HG03064 (cell line): ENCODE data around the gene ITGA11.

Source experiments
- ATAC-seq: cut with Tn5 transposase; IDR thresholded peaks from one replicate; pipeline ENCODE4 v1.9.1; 2021; ENCODE audit warnings: low read depth; ENCODE audit not compliant: unreplicated experiment

Gene ITGA11

DNA sequence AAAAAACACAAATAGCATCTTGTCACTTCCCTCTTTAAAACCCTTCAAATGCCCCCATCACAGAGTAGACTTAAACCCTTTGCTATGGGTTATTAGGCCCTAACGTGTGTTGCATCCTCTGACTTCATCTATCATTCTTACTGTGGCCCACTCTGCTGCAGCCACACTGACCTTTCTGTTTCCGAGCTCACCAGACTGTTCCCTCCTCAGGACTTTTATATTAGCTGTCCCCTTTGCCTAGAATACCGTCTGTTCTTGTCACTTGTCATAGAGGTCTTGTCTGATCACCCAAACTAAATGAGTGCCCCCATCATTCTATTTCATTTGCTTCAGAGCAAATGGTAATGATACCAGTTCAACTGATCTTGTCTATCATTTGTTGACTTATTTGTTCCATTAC, 155.3 kb downstream of the ITGA11 start:
- ATAC-seq: no peak

DNA sequence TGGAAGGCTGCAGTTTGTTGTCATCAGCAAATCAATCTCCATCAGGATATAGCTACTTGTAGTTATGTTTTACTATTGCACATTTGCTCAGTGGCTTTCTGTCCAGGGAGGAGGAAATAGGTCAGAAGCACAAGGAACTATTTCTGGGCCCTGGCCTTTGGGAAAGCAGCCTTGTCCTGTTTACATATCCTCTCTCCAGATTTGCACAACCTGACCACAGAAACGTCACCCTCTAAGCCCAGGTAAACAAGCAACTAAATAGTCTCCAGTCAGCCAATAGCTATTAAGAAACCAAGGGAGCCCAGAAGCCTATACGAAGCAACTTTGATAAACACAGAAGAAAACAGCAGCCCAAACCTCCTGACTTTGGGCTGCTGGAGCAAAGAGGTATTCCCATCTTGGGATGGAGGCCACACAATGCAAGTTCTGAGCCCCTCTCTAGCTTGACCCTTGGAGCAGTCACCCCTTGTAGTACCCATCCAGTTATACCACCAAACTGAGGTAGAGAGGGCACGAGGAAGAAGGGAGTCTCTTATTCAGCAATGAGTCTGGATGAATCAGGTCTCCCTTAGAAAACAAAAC, 156.7 kb downstream of the ITGA11 start:
- no peak for ATAC-seq

DNA sequence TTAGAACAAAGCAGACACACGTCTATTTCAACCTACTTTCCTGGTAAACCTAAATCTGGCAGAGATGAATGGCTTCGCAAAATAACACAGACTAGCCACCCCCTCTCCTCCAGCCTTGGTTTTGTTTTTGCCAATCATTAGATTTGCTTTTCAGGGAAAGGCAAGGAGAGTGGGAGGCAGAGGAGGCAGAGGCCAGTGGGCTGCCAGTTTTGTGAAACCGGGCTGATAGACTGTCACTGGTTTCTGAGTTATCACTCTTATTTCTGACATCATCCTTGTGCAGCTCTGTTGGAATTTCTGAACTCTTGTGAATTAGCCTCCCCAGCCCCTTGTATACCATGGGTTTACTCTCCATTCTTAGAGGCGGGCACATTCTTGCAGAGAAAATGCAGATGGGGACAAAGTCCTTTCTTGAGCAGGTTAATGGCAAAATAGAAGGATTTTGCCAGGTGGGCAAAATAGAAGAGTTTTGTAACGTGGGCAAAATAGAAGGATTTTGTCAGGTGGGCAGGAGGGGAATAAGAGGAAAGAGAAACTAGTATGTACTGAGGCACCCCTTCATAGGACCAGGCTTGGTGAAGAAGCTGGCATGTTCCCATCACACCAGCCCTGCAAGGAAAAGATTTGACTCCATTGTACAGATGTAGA, 157.6 kb downstream of the ITGA11 start:
- ATAC-seq: no peak

GRCh38 chr15:68272721-68273271, 159.2 kb downstream of the ITGA11 start:
- ATAC-seq: no peak

DNA sequence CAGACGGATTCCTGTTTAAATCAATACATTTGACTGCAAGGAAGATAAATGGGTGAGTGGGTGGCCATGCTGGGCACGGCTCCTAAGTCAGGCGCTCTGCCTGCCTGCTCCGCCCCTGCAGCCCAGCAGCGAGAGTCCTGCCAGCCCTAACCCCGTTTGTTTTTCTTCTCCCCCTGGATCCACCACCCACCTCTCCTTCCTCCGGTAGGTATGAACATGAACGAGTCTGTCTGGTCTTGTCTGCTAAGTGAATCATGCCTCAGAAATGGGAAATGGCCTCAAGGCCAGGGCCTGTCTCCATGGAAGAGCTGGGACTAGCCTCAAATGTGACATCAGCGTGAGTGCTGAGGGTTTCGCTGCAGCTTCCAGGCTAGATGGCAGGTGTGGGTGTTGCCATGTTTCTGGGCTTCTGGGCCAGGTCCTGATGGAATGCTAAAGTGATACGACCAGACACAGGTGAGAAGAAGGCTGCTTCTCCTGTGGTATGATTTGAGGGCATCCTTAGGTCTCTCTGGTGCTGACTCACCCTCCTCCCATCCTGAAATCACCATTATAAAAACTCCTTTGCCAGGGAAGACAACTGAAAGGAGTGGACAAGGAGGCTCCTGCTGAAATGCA, 160.0 kb downstream of the ITGA11 start:
- no peak for ATAC-seq

GRCh38 chr15:68268405-68268804, 163.6 kb downstream of the ITGA11 start:
- ATAC-seq: no peak

GRCh38 chr15:68265674-68266073, 166.3 kb downstream of the ITGA11 start:
- no peak for ATAC-seq

GRCh38 chr15:68265081-68265480, 166.9 kb downstream of the ITGA11 start:
- no peak for ATAC-seq

- ATAC-seq: no peak
Measured at GRCh38 chr15:68264282-68264681, 167.7 kb downstream of the ITGA11 start.

DNA sequence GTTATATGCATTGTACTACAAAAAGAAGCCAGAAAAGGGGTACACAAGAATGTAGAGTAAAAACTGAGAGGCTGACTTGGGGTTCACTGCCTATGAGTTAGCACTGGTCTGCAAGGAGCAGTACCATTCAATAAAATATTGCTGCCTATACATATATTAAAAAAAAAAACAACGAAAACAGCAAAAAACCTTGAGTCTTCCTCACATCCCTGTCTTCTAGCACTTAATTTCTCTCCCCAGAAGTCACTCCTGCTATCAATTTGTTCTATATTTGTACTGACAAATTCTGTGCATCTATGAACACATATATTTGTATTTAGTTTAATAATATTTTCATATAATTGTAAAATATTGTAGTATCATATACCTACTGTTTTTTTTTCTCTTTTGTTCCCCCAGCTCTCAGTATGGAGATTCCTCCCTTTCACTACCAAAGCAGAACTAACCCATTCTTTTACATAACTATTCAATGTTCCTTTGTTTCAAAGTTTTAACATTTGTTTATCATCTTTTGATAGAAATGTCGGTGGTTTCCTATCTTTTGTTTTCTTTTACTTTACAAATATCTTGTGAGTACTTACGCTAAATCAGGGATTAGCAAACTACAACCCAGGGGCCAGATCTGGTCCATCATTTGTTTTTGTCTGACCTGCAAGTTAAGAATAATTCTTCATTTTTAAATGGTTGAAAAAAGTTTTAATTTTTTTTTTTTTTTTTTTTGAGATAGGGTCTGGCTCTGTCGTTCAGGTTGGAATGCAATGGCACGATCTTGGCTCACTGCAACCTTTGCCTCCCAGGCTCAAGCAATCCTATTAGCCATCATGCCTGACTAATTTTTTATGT, 169.2 kb downstream of the ITGA11 start:
- no peak for ATAC-seq

DNA sequence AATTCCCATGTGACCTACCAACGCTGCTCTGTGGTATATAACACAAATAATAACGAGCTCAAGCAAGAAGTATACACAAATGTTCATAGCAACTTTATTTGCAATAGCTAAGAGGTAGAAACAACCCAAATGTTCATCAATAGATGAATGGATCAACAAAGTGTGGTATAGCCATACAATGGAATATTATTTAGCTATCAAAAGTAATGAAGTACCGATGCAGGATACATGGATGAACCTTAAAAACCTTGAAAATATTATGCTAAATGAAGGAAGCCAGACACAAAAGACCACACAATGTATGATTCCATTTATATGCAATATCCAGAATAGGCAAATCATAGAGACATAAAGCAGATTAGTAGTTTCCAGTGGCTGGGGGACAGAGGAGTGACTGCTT, 170.0 kb downstream of the ITGA11 start:
- ATAC-seq: no peak

- ATAC-seq: no peak
Measured at GRCh38 chr15:68261241-68261640, 170.7 kb downstream of the ITGA11 start.

DNA sequence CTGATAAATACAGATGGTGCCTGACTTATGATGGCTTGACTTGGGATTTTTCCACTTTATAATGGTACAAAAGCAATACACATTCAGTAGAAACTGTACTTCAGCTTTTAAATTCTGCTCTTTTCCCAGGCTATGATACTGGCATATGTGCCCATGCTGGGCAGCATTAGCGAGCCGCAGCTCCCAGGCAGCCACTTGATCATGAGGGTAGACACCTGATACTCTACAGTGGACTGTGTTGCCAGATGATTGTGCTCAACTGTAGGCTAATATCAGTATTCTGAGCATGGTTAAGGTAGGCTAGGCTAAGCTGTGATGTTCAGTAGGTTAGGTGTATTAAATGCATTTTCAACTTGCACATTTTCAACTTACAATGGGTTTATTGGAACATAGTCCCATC, 172.1 kb downstream of the ITGA11 start:
- ATAC-seq: no peak

- ATAC-seq: no peak
Measured at GRCh38 chr15:68258692-68259091, 173.3 kb downstream of the ITGA11 start.

DNA sequence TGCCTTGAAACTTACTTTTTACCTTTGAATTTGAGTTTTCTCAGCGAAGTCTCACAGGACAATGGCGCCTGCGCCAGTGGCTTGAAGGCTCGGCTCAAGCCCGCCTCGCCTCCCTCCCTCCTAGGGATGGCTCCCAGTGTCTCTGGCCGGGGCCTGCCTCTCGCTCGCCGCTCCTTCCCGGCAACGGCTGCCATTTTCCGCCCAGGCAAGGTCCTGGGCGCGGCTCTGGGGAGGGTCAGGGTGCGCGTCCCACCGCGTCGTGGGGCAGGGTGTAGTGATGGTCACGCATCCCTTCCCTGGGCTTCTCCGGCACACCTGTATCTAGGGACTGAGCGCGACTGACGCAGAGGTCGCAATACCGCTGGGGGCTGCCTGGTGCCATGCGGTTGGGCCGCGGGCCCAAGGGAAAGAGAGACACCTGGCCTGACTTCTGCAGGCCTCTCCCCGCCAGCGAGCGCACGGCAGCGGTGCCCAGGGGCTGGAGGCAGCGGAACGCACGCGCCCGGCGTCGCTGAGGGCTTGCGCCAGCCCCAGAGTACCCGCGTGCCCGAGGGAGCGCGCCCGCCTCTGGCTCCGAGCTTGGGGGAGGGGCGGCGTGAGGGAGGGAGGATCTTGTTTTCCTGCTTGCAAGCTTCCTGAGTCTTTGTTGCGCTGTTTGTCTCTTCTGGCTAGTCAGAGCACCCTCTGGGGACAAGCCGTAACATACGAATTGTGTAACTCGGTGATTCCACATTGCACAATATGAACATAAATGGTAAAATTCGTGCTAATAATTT, 175.1 kb downstream of the ITGA11 start:
- ATAC-seq: no peak

- ATAC-seq: no peak
Measured at GRCh38 chr15:68252925-68253534, 178.9 kb downstream of the ITGA11 start.

DNA sequence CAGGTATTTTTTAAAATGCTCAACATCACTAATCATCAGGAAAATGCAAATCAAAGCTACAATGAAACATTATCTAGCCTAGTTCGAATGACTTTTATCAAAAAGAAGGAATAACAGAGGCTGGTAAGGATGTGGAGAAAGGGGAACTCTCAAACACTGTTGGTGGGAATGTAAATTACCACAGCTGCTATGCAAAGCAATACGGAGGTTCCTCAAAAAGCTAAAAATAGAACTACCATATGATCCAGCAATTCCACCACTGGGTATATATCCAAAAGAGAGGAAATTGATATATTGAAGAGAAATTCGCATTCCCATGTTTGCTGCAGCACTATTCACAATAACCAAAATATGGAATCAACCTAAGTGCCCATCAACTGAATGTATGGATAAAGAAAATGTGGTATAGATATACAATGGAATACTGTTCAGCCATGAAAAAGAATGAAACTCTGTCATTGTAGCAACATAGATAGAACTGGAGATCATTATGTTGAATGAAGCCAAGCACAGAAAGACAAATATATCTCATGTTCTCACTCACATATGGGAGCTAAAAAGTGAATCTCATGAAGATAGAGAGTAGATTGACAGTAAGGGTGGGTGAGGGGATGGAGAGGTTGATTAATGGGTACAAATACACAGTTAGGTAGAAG, 182.8 kb downstream of the ITGA11 start:
- ATAC-seq: no peak
